ENCODE measurements around the gene CCDC195.

GRCh38 chr2:224694502-224694901, 21.7 kb downstream of the CCDC195 start:
- TF ChIP-seq CTCF (IDR thresholded peaks at IDR 0.05; ENCODE audit: poor library complexity) (no peak), EZH2 (IDR thresholded peaks at IDR 0.05; ENCODE audit: borderline replicate concordance) (no peak), EZH2phosphoT487 (IDR thresholded peaks at IDR 0.05; ENCODE audit: low read depth, severe bottlenecking, unreplicated experiment) (no peak)

Measured in hepatocyte (in vitro differentiated cells).